Skin of body (tissue), 2 donors: ENCODE data around the gene DDX3X. TPM values are rescaled to one million over a fixed set of nuclear protein-coding genes. Genes with fewer than 3 reads are reported as not detected.
A peak's percentile ranks its signal among the peaks of the same experiment; 100 is the strongest.
"Not testable (repeated sequence)": the region's sequence is repeated elsewhere in the genome, so short reads cannot be mapped to it uniquely, and the experiment has no call there.

Experiments
- DNase-seq: peaks from one replicate; lab custom pipeline; 2025; lab: John Stamatoyannopoulos, UW
- total RNA-seq: library from RNA; depleted of rRNA; stranded (reverse); fragments of >200 nt; gene quantifications from one replicate; pipeline ENCODE4 v1.2.3, GENCODE V29; 2014

DDX3X gene
- total RNA-seq: 282 TPM

DNA sequence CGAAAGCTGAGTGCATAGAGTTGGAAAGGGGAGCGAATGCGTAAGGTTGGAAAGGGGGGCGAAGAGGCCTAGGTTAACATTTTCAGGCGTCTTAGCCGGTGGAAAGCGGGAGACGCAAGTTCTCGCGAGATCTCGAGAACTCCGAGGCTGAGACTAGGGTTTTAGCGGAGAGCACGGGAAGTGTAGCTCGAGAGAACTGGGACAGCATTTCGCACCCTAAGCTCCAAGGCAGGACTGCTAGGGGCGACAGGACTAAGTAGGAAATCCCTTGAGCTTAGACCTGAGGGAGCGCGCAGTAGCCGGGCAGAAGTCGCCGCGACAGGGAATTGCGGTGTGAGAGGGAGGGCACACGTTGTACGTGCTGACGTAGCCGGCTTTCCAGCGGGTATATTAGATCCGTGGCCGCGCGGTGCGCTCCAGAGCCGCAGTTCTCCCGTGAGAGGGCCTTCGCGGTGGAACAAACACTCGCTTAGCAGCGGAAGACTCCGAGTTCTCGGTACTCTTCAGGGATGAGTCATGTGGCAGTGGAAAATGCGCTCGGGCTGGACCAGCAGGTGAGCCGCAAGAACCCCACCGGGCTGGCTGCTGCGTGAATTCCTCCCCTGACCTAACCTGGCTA, at the start of gene DDX3X:
Gene DDX3X (plus strand): TSS at position 419 of the 619 bp plus-strand sequence. CDS start 91 bp downstream, at position 510.
- peak; percentile 92 for DNase-seq

DNA sequence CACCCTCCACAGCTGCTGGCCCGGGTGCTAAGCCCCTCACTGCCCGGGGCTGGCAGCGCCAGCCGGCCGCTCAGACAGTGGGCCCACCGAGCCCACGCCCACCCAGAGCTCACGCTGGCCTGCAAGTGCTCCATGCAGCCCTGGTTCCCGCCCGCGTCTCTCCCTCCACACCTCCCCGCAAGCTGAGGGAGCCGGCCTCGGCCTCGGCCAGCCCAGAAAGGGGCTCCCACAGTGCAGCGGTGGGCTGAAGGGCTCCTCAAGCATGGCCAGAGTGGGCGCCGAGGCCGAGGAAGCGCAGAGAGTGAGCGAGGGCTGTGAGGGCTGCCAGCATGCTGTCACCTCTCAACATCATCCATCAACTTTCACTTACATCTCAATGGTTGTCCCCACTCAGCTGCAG, 48.0 kb upstream of the DDX3X start:
- DNase-seq: not testable (repeated sequence)

DNA sequence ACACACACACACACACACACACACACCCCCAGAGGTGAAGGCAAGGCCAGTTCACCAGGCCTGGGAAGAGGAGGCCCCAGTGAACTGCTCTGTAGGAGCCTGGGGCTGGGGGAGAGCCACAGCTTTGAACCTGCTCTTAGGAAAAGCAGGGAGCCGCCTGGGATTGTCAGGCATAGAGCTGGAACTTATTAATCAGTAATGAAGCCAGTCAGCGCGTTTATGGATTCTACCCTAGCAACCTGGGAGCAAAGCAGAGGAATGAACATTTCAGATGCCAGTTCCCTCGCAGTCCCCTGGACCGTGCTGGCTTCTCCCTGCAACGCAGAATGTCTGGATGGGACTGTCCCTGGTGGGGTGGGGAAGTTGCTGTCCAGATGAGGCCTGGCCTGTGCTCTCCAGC, 45.3 kb upstream of the DDX3X start:
- DNase-seq: no peak

DNA sequence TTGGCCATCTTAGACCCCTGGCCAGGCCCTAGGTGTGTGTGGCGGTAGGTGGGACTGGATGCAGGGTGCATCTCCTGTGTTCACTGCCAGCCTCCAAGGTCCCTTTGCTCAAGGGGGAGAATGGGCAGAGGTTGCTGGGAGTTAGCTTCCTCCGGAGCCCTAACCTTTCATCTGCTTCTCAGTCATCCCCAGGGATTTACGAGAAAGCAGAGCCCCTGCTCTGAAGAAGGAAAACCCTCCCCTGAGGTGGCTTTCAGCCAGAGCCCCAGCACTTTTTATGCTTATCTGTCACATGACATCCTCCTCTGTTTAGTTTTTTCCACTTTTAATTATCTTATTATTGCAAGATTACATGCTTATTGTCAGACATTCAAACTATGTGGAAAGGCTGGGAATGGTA, 44.9 kb upstream of the DDX3X start:
- no peak for DNase-seq

DNA sequence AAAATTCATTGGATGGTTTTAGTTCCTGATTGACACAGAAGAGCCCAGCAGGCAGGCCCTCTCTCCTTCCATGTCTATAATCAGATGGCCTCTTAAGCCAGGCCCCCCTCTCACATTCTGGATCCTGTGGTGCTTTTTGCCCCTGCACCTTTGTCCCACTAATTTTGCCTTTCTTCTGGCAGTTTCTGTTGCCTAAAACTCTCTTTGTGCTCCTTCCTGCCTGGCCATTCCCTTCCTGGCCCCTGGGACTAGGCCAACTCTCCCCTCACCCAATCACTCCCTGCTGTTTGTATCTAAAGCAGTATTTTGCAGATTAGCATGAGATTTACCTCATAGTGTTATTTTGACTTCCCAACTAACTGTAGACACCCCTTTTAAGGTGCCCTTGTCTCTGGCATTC, 42.7 kb upstream of the DDX3X start:
- no peak for DNase-seq

DNA sequence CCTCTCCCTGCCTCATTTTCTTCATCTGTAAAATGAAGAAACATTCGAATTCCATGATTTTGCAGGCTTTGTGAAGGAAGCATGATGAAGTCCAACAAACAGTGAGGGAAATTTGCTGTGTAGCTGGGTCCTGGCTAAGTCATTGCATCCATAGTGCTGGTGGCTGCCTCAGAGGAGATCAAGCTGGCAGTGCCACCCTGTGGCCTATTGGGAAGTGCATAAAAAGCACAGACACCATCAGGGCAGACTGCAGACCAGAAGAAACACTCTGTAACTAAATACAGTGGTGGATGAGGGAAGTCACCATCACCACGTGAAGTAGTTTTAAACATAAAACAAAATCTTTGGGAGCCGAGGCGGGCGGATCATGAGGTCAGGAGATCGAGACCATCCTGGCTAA, 40.7 kb upstream of the DDX3X start:
- no peak for DNase-seq

DNA sequence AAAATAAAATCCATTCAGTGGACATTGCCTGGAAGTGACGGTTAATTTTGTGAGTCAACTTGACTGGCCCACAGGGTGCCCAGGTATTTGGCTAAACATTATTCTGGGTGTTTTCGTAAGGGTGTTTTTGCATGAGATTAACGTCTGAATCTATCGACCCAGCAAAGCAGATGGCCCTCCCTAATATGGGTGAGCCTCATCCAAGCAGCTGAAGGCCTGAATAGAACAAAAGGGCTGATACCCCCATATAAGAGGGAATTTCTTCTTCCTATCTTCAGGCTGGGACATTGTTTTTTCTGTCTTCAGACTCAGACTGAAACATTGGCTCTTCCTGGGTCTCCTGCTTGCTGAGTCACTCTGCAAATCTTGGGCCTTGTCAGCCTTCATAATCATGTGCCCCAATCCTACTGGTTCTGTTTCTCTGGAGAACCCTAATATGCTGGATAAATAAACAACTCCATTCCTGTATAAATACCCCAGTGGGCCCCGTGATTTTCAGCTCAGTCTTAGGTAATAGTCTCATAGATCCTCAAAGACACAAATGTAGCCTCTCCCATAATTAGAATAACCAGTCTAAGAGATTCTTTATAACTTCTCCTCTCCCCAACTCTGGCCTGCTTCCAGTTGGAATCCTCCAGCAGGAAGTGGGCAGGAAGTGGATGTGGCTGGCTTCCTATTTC, 33.1 kb upstream of the DDX3X start:
- no peak for DNase-seq

DNA sequence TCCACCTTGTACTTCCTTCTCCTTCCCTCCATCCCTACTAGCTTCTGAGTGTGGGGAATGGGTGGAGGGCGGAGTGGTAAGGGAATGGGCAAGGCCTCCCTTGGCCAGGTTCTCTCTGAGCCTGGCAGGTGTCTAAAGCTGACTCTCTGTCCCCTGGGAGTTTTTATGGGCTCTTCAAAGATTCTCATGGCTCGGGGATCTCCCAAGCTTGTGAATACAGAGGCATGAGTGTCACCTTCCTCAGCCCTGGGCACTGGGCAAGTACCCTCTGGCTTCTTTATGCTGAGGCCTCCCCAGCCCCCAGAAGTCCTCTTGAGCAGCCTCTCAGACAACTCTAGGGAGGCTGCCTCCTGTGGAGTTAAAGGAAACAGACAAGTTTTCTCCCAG, 32.5 kb upstream of the DDX3X start:
- DNase-seq: no peak

DNA sequence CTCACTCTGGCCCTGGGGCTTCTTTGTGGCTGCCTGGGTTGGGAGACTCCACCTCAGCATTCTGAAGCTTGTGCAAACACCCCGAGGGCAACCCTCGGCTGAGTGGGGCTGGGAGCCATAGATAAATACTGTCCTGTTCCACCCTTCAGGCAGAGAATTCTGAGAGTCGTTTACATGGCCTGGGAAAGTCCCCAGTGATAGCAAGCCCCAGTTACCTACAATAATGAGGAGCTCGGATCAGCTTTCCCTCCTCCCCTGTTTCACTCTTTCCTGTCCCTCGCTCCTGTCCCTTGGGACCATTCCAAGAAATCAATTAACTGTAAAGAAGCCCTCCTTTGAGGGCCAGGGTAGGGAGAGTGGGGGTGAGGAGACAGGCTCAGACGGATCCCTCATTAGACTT, 31.6 kb upstream of the DDX3X start:
- DNase-seq: no peak

DNA sequence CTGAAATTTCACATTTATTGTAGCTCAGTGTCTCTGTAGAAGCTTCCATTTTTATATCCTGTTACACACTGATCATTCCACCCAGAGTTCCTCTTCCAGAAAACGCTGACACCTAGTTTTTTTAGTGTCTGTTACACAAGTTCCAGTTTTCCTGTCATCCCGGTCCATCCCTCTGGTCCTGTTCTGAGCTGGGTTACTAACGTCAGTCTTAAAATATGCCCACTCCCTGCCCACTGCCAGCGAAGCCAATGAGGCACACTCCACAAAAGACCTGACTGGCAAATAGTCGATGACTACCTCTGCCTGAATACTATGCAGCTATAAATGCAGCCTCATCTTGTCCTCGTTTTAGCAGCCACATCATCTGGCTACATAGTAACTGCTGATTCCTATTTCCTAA, 30.9 kb upstream of the DDX3X start:
- no peak for DNase-seq

DNA sequence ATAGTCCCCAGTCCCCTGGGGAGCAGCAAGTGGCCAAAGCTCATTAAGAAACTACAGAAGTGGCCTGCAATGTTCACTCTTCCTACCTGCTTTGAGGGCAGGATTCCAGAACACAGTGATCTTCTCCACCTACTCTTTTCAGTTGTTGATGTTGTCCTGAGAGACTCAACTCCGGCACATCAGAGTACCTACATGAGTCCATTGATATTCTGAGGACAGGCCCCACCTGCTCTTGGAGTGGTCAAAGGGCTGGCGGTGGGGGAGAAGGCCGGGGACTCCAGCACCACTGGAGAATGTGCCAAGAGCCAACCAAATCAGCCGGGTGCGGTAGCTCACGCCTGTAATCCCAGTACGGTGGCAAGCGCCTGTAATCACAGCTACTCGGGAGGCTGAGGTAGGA, 29.8 kb upstream of the DDX3X start:
- DNase-seq: no peak

DNA sequence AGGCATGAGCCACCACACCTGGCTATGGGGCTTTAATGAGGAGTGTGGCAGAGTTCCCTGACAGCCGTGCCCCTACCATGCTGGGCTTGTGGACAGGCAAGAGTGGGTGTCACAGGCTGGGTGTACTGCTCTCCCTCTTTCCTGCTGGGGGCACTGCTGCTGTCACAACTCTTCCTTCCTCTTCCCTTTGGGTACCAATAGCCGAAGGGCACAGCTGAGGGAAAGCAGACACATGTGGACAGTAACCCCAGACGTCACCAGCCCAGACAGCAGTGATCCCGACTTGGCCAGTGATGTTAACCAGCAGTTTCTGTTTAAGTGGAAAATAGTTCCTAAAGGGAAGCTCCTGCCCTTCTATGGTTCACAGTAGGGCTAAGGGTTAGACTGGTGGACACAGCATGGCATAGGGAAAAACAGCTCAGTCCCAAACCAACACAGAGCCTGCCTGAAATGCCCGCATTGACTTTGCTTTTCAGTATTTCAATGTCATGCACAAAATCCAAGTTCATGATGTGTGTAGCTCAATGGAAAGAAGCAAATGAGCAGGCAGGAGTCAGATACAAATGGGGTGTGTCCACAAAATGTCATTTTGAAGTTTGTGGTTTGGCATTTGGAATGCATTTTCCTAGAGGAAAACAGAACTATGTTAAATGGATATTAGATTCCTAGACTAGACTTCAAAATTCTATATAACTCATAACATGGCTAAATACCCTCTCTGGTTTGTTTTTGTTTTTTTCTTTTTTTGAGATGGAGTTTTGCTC, 24.9 kb upstream of the DDX3X start:
- DNase-seq: no peak

DNA sequence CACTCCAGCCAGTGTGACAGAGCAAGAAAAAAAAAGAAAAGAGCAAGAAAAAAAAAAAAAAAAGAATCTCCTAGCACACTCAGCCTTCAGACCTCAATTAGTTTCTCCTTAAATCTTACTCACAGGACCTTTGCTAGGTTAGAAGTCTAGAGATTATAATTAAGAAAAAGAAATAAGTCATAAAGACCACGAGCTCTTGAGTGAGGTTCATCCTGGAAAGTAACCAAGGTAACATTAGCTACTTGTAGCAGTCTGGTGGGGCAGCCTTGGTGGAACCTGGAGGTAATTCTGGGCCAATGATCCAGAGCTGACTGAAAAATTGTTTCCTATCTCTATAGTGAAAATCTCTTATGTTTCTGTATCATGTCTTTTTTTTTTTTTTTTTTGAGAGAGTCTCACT, 21.2 kb upstream of the DDX3X start:
- DNase-seq: no peak

DNA sequence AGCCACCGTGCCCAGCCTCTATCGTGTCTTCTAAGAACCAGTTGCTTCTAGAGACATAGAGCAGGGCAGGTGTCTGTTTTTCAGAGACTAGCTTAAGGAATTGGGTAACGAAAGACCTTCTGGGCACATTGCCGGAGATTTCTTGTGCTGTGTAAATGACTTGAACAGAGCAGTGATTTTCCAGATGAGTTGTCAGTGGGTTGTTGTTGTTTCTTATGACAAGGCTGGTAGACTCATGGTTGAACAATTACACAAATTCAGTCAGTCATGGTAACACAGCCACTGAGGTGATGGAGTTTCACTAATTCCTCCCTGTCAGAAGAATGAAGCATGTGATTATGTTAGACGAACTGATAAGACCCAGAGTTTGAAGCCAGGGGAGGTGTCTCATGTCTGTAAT, 20.5 kb upstream of the DDX3X start:
- DNase-seq: no peak

DNA sequence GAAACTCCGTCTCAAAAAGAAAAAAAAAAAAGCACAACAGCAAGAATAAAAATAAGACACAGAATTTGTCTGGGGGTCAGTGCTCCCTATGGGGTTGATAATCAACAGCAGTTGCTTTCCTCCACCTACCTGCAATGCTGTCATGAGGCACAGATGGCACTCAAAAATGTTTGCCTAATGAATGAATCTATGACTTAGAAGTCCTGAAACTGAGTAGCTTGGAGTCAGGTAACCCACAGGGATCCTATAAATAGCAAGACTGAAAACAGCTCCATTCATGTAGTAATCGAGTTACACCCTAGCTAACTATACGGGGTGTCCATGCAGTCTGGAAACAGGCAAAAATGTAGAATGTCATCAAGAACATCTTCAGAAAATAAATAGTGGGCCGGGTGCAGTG, 19.8 kb upstream of the DDX3X start:
- no peak for DNase-seq

DNA sequence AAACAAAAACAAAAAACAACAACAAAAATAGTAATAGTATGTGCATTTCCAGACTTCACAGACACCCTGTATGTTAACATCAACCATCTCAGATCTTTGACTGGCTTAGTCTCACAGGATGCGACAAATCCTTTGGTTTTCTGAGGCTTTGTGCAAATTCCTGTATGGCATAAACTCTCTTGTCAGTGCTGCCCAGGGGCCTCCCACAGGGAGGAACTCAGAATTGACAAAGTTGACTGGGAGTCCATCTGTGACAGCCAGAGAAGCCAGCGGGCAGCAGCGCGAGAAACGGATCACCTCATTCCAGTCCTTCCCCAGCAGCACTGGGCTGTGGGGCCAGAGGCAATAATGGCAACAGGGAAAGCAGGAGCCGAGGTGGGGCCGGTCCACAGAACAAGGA, 19.1 kb upstream of the DDX3X start:
- no peak for DNase-seq

DNA sequence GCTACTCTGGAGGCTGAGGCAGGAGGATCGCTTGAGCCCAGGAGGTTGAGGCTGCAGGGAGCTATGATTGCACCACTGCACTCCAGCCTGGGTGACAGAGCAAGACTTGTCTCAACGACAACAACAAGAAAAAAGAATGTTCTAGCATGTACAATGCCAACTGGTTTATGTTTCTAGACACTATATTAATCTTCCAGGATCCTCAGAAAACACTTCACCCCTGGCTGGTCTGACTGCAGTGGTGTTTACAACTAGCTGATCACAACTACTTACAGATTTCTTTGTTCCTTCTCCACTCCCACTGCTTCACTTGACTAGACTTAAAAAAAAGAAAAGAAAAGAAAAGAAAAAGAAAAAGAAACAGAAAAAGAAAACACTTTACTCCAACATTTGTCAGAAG, 17.7 kb upstream of the DDX3X start:
- DNase-seq: not testable (repeated sequence)

DNA sequence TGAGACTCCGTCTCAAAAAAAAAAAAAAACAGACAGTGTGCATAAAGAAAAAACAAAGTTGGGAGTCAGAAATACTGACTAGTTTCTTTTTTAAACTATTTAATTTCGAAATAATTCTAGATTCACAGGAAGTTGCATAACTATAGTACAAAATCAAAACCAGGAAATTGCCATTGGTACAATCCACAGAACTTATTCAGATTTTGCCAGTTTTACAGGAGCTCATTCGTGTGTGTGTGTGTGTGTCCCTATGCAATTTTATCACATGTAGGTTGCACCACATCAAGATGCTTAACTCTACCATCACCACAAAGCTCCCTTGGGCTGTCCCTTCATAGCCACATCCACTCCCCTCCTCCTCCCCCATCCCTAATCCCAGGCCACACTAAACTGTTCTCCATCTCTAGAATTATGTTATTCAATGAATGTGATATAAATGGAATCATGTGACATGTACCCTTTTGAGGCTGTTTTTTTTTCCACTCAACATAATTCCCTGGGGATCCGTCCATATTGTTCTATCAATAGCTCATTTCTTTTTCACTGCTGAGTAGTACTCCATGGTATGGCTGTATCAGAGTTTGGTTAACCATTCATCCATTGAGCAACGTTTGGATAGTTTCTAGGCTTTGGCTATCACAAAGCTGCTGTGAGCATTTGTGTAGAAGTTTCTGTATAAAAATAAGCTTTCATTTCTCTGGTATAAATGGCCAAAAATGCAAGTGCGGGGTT, 16.3 kb upstream of the DDX3X start:
- no peak for DNase-seq

DNA sequence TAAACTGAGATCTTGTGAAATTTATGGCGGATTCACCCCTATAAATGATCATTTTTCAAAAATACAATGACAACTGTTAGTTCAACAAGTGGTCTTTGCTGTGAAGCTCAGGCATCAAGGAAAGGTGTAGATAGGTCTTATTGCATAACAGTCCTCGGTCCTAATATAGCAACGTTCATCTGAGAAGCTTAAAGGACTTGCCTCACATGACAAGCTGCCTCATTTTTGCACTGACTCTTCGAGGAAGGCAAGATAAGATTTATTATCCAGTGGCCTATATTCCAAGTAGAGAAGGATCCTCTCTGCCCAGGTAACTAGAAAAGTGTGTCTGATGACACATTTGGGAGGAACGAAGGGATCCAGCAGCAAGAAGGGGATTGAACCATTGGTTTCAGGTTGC, 13.6 kb upstream of the DDX3X start:
- DNase-seq: no peak

DNA sequence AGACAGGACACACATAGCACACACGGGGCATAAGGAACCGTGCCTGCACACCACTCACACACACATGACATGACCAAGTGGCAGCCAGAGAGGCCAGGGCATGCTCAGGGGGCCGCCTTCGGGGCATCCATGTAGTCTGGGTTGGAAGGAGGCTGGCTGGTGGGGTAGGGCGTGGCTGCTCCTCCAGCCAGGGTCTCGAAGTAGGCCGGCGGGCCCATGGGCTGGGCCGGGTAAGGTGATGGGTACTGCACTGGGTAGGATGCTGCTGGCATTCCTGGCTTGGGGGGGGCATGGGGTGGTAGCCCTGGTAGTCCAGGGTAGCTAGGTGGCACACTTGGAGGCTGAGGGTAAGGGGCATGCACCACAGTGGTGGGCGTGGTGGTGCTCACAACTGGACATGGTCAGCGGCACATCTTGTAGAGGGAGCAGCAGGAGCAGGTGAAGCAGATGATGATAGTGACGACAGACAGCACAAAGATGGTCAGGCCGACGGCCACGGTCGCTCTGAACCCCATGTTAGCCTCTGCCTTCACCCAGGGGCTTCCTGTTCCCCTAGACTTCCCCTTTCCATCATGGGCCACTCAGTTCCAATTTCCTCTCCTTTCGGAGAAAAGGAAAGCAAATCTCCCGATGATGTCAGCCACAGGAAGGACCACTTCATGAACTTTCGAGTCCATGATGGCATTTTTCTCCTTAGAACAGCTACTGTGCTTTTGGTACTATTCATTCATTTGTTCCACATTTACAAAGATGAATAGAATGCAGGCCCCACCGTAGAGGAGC, 10.9 kb upstream of the DDX3X start:
- no peak for DNase-seq

DNA sequence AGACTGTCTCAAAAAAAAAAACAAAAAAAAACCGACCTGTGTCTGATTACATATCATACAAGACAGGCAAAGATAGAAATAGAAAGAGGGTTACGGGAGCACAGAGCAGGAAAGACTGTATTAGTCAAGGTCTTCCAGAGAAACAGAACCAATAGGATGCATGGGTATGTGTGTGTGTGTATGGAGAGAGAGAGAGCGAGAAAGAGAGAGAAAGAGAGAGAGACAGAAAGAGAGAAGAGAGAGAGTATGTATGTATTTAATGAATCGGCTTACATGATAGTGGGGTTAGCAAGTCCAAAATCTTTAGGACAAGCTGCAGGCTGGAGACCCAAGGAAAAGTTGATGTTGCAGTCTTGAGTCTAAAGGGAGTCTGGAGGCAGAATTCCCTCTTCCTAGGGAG, 7.5 kb upstream of the DDX3X start:
- DNase-seq: no peak
